ENCODE results near the gene PCDHGB3. TPM values are rescaled to one million over a fixed set of nuclear protein-coding genes. Genes with fewer than 3 reads are reported as not detected.
"Not testable (repeated sequence)": the region's sequence is repeated elsewhere in the genome, so short reads cannot be mapped to it uniquely, and the experiment has no call there.

The PCDHGB3 gene
- 3.1 TPM for polyA plus RNA-seq (2012; ENCODE audit: insufficient read depth, insufficient read length, low read depth)

- Histone ChIP-seq H3K4me1 (no peaks in the 10 kb centered on the region), H3K27me3 (no peaks in the 10 kb centered on the region), H3K9me3 (peaks cover 2% of the 10 kb centered on the region; the same call in 1 of the 2 replicates), H3K4me3 (ENCODE audit: low read depth, low read length) (no peak within 1 kb of the TSS), H3K36me3 (peaks cover 37% of the 10 kb centered on the region)
- no peak for DNase-seq
- TF ChIP-seq CTCF (IDR thresholded peaks at IDR 0.05; ENCODE audit: low read depth, low read length) = no peak
These were observed at the start of gene PCDHGB3 for GRCh38 chr5:141369994-141370848. Gene PCDHGB3, plus strand, starts transcription at chr5:141370242. Its CDS starts 153 bp downstream, at chr5:141370395.

DNA sequence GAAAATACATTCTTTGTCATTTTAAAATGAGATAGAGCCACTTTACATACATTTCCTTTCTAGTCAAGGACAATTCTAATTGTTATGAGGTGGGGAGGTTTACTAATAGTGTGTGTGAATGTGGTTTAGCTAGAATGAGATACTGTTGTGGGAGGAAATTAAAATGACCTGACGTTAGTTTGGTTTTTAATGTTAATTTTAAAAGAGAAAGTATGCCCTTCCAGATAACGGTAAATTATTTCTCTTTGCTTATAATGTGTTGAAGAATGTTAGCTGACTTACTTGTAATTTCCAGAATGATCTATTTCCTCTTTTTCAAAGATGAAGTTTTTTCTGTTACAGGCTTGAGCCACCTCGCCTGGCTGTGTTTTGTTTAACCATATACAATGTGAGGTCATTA is 47.8 kb upstream of the PCDHGB3 start:
- Histone ChIP-seq H3K4me1 (no peaks in the 10 kb centered on the region), H3K9me3 (peaks cover 11% of the 10 kb centered on the region), H3K36me3 (peaks cover 28% of the 10 kb centered on the region), H3K4me3 (ENCODE audit: low read depth, low read length) (no peak overlapping the region), H3K27me3 (no peaks in the 10 kb centered on the region)
- no peak for TF ChIP-seq CTCF (IDR thresholded peaks at IDR 0.05; ENCODE audit: low read depth, low read length)
- DNase-seq = no peak

DNA sequence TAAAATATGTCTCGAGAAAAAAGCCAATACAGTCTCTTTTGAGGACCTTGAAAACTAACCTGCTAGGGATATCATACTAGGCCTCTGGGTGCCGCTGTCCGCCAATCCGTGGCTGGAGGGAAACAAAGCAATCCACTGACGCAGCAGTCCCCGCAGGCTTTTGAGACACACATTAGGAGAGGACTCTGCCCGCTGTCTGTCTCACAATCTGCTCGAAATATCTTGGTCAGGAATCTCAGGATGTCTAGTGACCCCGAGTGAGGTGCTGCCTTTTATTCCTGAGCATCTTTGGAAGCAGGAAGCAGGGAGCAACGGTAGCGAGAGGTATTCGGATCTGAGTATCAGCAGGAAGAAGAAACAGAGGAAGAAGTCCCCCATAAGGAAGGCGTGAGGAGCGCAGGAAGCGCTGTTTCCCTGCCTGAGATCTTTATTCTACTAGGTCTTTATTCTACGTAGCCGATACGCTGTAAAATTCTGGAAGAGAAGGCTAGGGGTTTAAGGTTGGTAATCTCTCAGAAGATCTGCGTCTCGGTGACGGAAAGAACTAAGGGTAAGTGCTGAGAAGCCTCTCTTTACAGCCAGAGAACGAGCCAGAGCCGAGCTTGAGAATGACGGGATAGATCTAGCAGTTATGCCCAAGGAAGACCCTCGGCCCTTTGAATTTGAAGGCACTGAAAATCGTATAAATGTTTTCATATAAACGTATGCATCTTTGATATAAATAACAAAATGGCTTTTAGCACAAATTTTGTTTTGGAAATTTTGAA is 43.8 kb upstream of the PCDHGB3 start:
- Histone ChIP-seq H3K36me3 (no peaks in the 10 kb centered on the region), H3K4me1 (no peaks in the 10 kb centered on the region), H3K4me3 (ENCODE audit: low read depth, low read length) (no peak overlapping the region), H3K27me3 (no peaks in the 10 kb centered on the region), H3K9me3 (no peaks in the 10 kb centered on the region)
- TF ChIP-seq CTCF (IDR thresholded peaks at IDR 0.05; ENCODE audit: low read depth, low read length) = peak; percentile 42
- peak; percentile 43 for DNase-seq

DNA sequence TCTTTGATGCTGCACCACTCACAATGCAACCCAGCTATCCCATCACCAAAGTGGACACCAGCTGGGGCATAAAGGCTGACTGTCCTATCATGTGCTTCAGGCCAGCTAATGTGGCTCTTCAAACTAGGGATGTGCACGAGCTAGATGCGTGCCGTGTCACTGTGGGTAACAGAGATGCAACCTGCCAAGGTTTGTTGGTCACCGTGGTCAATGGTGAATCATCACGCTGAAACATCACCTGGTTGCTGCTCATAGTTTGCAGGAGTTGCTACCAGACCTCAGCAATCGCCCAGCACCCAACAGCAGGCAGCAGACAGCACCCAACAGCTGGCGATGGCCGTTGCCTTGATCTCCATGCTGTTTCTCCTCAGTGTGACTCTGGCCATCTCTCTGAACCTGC is 41.8 kb upstream of the PCDHGB3 start:
- DNase-seq = no peak
- H3K4me1 ChIP-seq = no peaks in the 10 kb centered on the region
- no peak for TF ChIP-seq CTCF (IDR thresholded peaks at IDR 0.05; ENCODE audit: low read depth, low read length)
- H3K27me3 ChIP-seq = no peaks in the 10 kb centered on the region
- H3K9me3 ChIP-seq = no peaks in the 10 kb centered on the region
- no peak overlapping the region for H3K4me3 ChIP-seq (ENCODE audit: low read depth, low read length)
- no peaks in the 10 kb centered on the region for H3K36me3 ChIP-seq

- H3K36me3 ChIP-seq = no peaks in the 10 kb centered on the region
- DNase-seq = peak; percentile 78
- no peaks in the 10 kb centered on the region for H3K4me1 ChIP-seq
- peak within 1 kb of the TSS; percentile 66 for H3K4me3 ChIP-seq (ENCODE audit: low read depth, low read length)
- H3K27me3 ChIP-seq = no peaks in the 10 kb centered on the region
- peak; percentile 80 for TF ChIP-seq CTCF (IDR thresholded peaks at IDR 0.05; ENCODE audit: low read depth, low read length)
- no peaks in the 10 kb centered on the region for H3K9me3 ChIP-seq
These were observed 39.6 kb upstream of the PCDHGB3 start, which contains the start of gene PCDHGA1 for GRCh38 chr5:141330299-141331080. Gene PCDHGA1, plus strand, starts transcription at chr5:141330514.

DNA sequence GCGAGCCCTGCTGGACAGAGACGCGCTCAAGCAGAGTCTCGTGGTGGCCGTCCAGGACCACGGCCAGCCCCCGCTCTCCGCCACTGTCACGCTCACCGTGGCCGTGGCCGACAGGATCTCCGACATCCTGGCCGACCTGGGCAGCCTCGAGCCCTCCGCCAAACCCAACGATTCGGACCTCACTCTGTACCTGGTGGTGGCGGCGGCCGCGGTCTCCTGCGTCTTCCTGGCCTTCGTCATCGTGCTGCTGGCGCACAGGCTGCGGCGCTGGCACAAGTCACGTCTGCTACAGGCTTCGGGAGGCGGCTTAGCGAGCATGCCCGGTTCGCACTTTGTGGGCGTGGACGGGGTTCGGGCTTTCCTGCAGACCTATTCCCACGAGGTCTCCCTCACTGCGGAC is 37.5 kb upstream of the PCDHGB3 start:
- DNase-seq; H3K4me1 ChIP-seq; H3K4me3 ChIP-seq (ENCODE audit: low read depth, low read length); H3K27me3 ChIP-seq; H3K9me3 ChIP-seq; H3K36me3 ChIP-seq: not testable (repeated sequence)

Data from BE2C (cell line).